Osteoblast (primary cell): Measurements from ENCODE around the gene DIO2. TPM values are rescaled to one million over a fixed set of nuclear protein-coding genes. Genes with fewer than 3 reads are reported as not detected.

Source experiments
- DNase-seq: peaks from one replicate; pipeline ENCODE4 v3.0.0; 2011; ENCODE audit warnings: low spot score, mixed read lengths; ENCODE audit not compliant: insufficient read length; ENCODE audit errors: missing footprints
- H2AFZ ChIP-seq: 2 replicates; pipeline ENCODE4 v1.6.0; 2011; ENCODE audit warnings: mild to moderate bottlenecking, low read length
- H3K27ac ChIP-seq: 2 replicates; pipeline ENCODE4 v1.5.1; 2011; ENCODE audit warnings: mild to moderate bottlenecking, low read depth, low read length, moderate library complexity
- H3K27me3 ChIP-seq: 2 replicates; pipeline ENCODE4 v1.6.0; 2012; ENCODE audit warnings: mild to moderate bottlenecking, control low read depth, inconsistent platforms, low read length, moderate library complexity; ENCODE audit not compliant: insufficient read depth
- H3K36me3 ChIP-seq: 2 replicates; pipeline ENCODE4 v1.5.1; 2011; ENCODE audit warnings: mild to moderate bottlenecking, low read length, control low read depth, moderate library complexity; ENCODE audit not compliant: insufficient read depth
- H3K4me1 ChIP-seq: 2 replicates; pipeline ENCODE4 v1.5.1; 2011; ENCODE audit warnings: mild to moderate bottlenecking, low read length, control low read depth, moderate library complexity; ENCODE audit not compliant: insufficient read depth
- H3K4me2 ChIP-seq: 2 replicates; pipeline ENCODE4 v1.6.0; 2011; ENCODE audit warnings: mild to moderate bottlenecking, low read length; ENCODE audit not compliant: insufficient read depth
- H3K4me3 ChIP-seq: fragments of 200-600 bp; sonication (generic); 3 replicates; pipeline ENCODE4 v1.5.1; 2012; ENCODE audit warnings: mild to moderate bottlenecking, low read length, inconsistent platforms; ENCODE audit not compliant: insufficient read depth
- H3K79me2 ChIP-seq: 2 replicates; pipeline ENCODE4 v1.6.0; 2012; ENCODE audit warnings: mild to moderate bottlenecking, low read length, control low read depth, inconsistent platforms; ENCODE audit not compliant: insufficient read depth
- H3K9me3 ChIP-seq: 2 replicates; pipeline ENCODE4 v1.5.1; 2011; ENCODE audit warnings: low read depth, low read length, control low read depth
- H4K20me1 ChIP-seq: 2 replicates; pipeline ENCODE4 v1.6.0; 2012; ENCODE audit warnings: mild to moderate bottlenecking, low read length, control low read depth; ENCODE audit not compliant: insufficient read depth
- CTCF ChIP-seq: IDR thresholded peaks from 2 replicates; pipeline ENCODE4 v1.5.1; 2011; ENCODE audit warnings: mild to moderate bottlenecking, low read depth, low read length, moderate library complexity; ENCODE audit errors: extremely low read depth
- total RNA-seq: library from RNA; depleted of rRNA; stranded (reverse); fragments of >200 nt; gene quantifications from 2 replicates; pipeline ENCODE4 v1.2.3, GENCODE V29; 2012

DIO2 gene
- total RNA-seq, 1 donor: 1.1 TPM

- H2AFZ ChIP-seq: no peak overlapping the region
- no peaks in the 10 kb centered on the region for H4K20me1 ChIP-seq
- no peak overlapping the region for H3K4me2 ChIP-seq
- H3K4me3 ChIP-seq: no peak overlapping the region
- H3K79me2 ChIP-seq: no peaks in the 10 kb centered on the region
- no peaks in the 10 kb centered on the region for H3K27me3 ChIP-seq
- H3K9me3 ChIP-seq: no peaks in the 10 kb centered on the region
- no peak overlapping the region for H3K27ac ChIP-seq
- no peaks in the 10 kb centered on the region for H3K4me1 ChIP-seq
- H3K36me3 ChIP-seq: no peaks in the 10 kb centered on the region
- no peak for TF ChIP-seq CTCF
- no peak for DNase-seq
These were observed 43.4 kb downstream of the DIO2 start for GRCh38 chr14:80167793-80168448.

DNA sequence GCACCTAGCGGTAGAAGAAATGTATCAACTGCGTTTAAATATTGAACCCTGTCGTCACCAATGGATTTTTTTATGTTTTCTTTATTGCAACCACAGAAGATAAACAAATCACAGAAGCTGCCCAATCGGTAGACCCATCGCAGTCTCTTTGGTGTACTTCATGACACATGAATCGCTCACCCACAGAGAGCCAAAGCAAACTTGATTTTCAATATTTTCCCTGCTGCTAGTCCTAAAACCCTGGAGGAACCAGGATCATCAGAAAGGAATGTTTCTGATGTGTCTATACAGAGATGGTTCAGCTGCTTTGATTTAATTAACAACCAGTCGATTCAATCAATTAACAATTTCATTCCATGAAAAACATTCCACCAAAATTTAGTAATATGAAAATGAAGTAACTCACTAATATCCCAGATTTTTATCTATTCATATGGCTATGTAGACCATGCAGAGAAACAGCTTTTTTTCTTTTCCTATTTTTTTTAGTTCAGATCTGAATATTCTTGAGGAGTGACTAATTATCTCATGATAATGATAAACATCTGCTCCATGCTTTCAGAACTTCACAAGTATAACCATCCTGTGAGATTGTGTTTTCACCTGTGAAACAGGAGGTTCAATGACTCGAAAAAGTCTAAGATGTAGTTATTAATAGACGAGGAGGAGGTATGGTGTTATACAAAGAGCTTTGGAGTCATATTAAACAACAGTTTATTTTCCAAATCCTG is 46.1 kb downstream of the DIO2 start:
- Histone ChIP-seq H3K4me1 (no peaks in the 10 kb centered on the region), H3K9me3 (no peaks in the 10 kb centered on the region), H4K20me1 (no peaks in the 10 kb centered on the region), H3K79me2 (no peaks in the 10 kb centered on the region), H3K27me3 (no peaks in the 10 kb centered on the region), H3K36me3 (no peaks in the 10 kb centered on the region), H3K4me2 (peak overlapping the region; percentile 43), H3K4me3 (no peak overlapping the region), H3K27ac (no peak overlapping the region), H2AFZ (no peak overlapping the region)
- DNase-seq: peak; percentile 55
- TF ChIP-seq CTCF: peak; percentile 12

GRCh38 chr14:80152763-80153162 is 58.5 kb downstream of the DIO2 start:
- no peaks in the 10 kb centered on the region for H3K79me2 ChIP-seq
- no peak overlapping the region for H3K27ac ChIP-seq
- H3K4me1 ChIP-seq: no peaks in the 10 kb centered on the region
- TF ChIP-seq CTCF: no peak
- H3K4me2 ChIP-seq: no peak overlapping the region
- no peaks in the 10 kb centered on the region for H3K27me3 ChIP-seq
- DNase-seq: no peak
- no peaks in the 10 kb centered on the region for H3K9me3 ChIP-seq
- no peaks in the 10 kb centered on the region for H4K20me1 ChIP-seq
- H3K4me3 ChIP-seq: no peak overlapping the region
- H3K36me3 ChIP-seq: no peaks in the 10 kb centered on the region
- H2AFZ ChIP-seq: no peak overlapping the region

- no peak overlapping the region for H3K4me3 ChIP-seq
- H3K27me3 ChIP-seq: no peaks in the 10 kb centered on the region
- H3K36me3 ChIP-seq: no peaks in the 10 kb centered on the region
- no peaks in the 10 kb centered on the region for H3K9me3 ChIP-seq
- no peak overlapping the region for H3K4me2 ChIP-seq
- no peak for DNase-seq
- H4K20me1 ChIP-seq: no peaks in the 10 kb centered on the region
- H3K27ac ChIP-seq: no peak overlapping the region
- H2AFZ ChIP-seq: no peak overlapping the region
- H3K4me1 ChIP-seq: no peaks in the 10 kb centered on the region
- no peaks in the 10 kb centered on the region for H3K79me2 ChIP-seq
- no peak for TF ChIP-seq CTCF
These were observed 59.1 kb downstream of the DIO2 start for GRCh38 chr14:80152166-80152565.
